ENCODE measurements around the gene PLAAT5. TPM values are rescaled to one million over a fixed set of nuclear protein-coding genes. Genes with fewer than 3 reads are reported as not detected.

PLAAT5 gene
- polyA plus RNA-seq, 3 donors, result 0.07 to 0.62 TPM; not detected in 1

- no peak for TF ChIP-seq CTCF (IDR thresholded peaks at IDR 0.05)
- Mint-ChIP-seq H3K36me3 (no peaks in the 10 kb centered on the region), H3K9me3 (peaks cover 0 to 6% (median 2%) of the 10 kb centered on the region in 7 donors), H3K27me3 (ENCODE audit: low read depth in 3 of 3) (peaks cover 0 to 6% (median 0%) of the 10 kb centered on the region in 3 donors), H3K27ac (no peak overlapping the region), H3K4me3 (no peak overlapping the region), H3K4me1 (peaks cover 18% of the 10 kb centered on the region)
- H4K20me1 ChIP-seq (ENCODE audit: insufficient read depth, low read length), result no peaks in the 10 kb centered on the region
- no peak overlapping the region for H3K27ac ChIP-seq (ENCODE audit: low read depth in 1 of 2, low read length in 2 of 2)
- no peak overlapping the region for H2AFZ ChIP-seq (ENCODE audit: insufficient read depth, low read depth, low read length, poor library complexity, severe bottlenecking)
- H3K27me3 ChIP-seq (ENCODE audit: control insufficient read depth in 2 of 2, insufficient read depth in 2 of 2, low read length in 2 of 2), result no peaks in the 10 kb centered on the region
- intact Hi-C loops (cut with micrococcal nuclease), result no loop called here
- no peaks in the 10 kb centered on the region for H3K36me3 ChIP-seq (replicated peaks in 1 of 2; ENCODE audit: control insufficient read depth in 1 of 2, insufficient read depth in 2 of 2, low read length in 2 of 2)
- peaks cover 0 to 3% of the 10 kb centered on the region in 2 donors for H3K4me1 ChIP-seq (ENCODE audit: control insufficient read depth in 1 of 2, insufficient read depth in 2 of 2, low read length in 2 of 2)
- H3K4me2 ChIP-seq (replicated peaks; ENCODE audit: extremely low read depth, low read length, poor library complexity, severe bottlenecking), result no peak overlapping the region
- DNase-seq, result no peak
- WGBS (ENCODE audit: insufficient coverage), result 100% methylated on average over 2 of the region's 2 CpGs
- H3K79me2 ChIP-seq (ENCODE audit: insufficient read depth, low read length), result no peaks in the 10 kb centered on the region
- no peak overlapping the region for H3K9ac ChIP-seq (ENCODE audit: insufficient read depth, low read length, poor library complexity, severe bottlenecking)
- H3K4me3 ChIP-seq (replicated peaks in 1 of 3; ENCODE audit: low read depth in 2 of 3, low read length in 3 of 3), result no peak overlapping the region
- H3K9me3 ChIP-seq (replicated peaks in 1 of 2; ENCODE audit: control insufficient read depth in 1 of 2, insufficient read depth in 1 of 2, low read length in 2 of 2), result no peaks in the 10 kb centered on the region
These were observed 45.8 kb downstream of the PLAAT5 start for GRCh38 chr11:63445118-63445517.

GRCh38 chr11:63444160-63444559 lies 46.8 kb downstream of the PLAAT5 start:
- peaks cover 18% of the 10 kb centered on the region for H3K4me1 Mint-ChIP-seq
- DNase-seq, result no peak
- no peak overlapping the region for H3K4me3 Mint-ChIP-seq
- intact Hi-C loops (cut with micrococcal nuclease), result no loop called here
- Histone ChIP-seq H3K9ac (ENCODE audit: insufficient read depth, low read length, poor library complexity, severe bottlenecking) (no peak overlapping the region), H3K4me2 (replicated peaks; ENCODE audit: extremely low read depth, low read length, poor library complexity, severe bottlenecking) (no peak overlapping the region), H2AFZ (ENCODE audit: insufficient read depth, low read depth, low read length, poor library complexity, severe bottlenecking) (no peak overlapping the region), H3K9me3 (replicated peaks in 1 of 2; ENCODE audit: control insufficient read depth in 1 of 2, insufficient read depth in 1 of 2, low read length in 2 of 2) (no peaks in the 10 kb centered on the region), H3K27ac (ENCODE audit: low read depth in 1 of 2, low read length in 2 of 2) (no peak overlapping the region), H3K27me3 (ENCODE audit: control insufficient read depth in 2 of 2, insufficient read depth in 2 of 2, low read length in 2 of 2) (no peaks in the 10 kb centered on the region), H3K4me3 (replicated peaks in 1 of 3; ENCODE audit: low read depth in 2 of 3, low read length in 3 of 3) (no peak overlapping the region), H3K4me1 (ENCODE audit: control insufficient read depth in 1 of 2, insufficient read depth in 2 of 2, low read length in 2 of 2) (peaks cover 0 to 3% of the 10 kb centered on the region in 2 donors), H4K20me1 (ENCODE audit: insufficient read depth, low read length) (no peaks in the 10 kb centered on the region), H3K36me3 (replicated peaks in 1 of 2; ENCODE audit: control insufficient read depth in 1 of 2, insufficient read depth in 2 of 2, low read length in 2 of 2) (no peaks in the 10 kb centered on the region), H3K79me2 (ENCODE audit: insufficient read depth, low read length) (no peaks in the 10 kb centered on the region)
- H3K27ac Mint-ChIP-seq, result no peak overlapping the region
- WGBS (ENCODE audit: insufficient coverage), result no CpG with 5 or more reads among the region's 2 CpGs
- H3K9me3 Mint-ChIP-seq, result peaks cover 0 to 7% (median 2%) of the 10 kb centered on the region in 7 donors
- peaks cover 0 to 6% (median 0%) of the 10 kb centered on the region in 3 donors for H3K27me3 Mint-ChIP-seq (ENCODE audit: low read depth in 3 of 3)
- no peak for TF ChIP-seq CTCF (IDR thresholded peaks at IDR 0.05)
- no peaks in the 10 kb centered on the region for H3K36me3 Mint-ChIP-seq
